ENCODE results near the gene RAMP3.
"Not testable (repeated sequence)": the region's sequence is repeated elsewhere in the genome, so short reads cannot be mapped to it uniquely, and the experiment has no call there.

The RAMP3 gene

DNA sequence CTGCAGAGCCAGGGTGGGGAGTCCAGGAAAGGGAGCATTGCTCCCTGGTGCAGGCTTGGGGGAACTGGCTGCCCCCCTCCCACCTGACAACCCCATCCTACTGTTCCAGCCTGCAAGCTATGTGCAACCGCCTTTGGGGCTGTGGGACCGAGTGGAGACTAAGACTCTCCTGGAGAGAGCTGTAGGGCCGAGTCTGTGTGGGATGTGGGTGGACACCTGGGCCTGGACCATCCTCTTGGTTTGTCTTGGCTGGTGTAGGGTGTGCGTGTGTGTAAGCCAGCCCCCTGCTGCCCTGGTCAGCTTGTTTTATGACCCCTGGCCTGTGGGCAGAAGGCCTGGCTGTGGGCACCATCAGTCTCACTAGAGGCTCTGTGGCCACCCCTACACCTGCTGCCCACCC is 1.6 kb upstream of the RAMP3 start:
- DNase-seq (ENCODE audit: low read depth in 4 of 4, low spot score in 1 of 4), result no peak

DNA sequence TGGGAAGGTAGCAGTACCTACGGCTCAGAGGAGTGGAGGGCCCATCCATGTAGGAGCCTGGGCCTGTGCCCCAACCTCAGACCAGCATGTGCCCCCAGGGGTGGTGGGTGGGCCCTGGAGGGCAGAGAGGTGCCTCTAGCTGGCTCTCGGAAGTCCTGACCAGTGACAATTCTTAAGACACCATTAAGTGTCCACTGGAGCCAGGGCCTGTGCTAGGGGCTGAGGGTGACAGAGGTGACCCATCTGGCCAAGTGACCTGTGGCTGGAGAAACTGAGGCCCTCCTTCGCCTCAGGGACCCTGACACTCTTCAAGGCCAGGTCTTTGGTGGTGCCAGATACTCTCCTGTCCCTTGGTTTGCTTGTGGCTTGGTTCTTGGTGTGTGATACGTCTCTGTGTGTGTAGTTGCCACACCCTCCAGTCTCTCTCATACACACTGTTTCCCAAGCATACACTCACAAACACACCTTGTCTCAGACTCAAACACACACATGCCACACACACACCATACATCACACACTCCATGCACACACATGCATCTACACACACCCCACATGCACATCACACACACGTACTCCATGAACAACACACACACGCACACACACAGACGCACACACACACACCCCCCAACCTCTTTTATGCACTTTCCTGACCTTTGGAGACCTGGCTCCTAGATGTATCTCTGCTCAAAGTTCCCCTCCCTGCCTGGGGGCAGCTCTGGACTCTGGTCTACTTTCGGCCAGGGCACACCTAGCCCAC is 897 bp upstream of the RAMP3 start:
- DNase-seq (ENCODE audit: low read depth in 4 of 4, low spot score in 1 of 4), result no peak

DNA sequence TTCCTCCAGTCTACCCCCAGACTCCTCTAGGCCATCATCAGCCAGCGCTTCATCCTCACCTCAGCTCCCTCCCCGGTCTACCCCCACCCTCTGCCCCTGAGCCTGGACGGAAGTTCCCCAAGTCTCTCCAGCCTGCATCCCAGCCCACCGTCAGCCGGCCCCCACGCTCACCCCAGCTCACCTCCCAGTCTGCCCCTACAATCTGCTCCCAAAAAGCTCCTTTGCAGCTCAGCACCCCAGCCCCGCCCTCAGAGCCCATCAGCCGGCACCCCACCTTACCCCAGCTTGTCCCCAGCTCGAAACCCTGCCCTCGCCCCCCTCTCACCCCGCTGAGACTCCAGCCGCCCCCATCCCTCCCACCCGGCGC is 322 bp upstream of the RAMP3 start:
- DNase-seq (ENCODE audit: low read depth in 4 of 4, low spot score in 1 of 4), result no peak

DNA sequence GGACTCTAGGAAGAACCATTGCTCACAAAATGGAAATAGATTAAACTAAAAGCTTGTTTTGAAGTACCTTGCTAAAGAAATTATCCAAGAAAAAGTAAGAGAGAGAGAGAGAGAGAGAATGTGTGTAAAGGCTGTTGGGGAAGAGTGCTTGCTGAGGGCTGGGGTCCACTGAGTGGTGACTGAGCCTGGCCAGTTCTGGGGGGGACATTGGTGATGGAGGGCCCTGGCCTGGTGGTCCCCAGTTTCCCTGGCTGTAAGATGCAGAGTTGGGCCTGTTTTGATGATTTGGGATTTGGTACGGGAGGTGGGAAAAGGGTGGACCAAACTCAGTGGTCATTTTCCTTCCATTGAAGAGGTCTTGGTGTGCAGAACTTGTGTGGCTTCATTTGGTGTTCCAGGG is 880 bp downstream of the RAMP3 start:
- no peak for DNase-seq (ENCODE audit: low read depth in 4 of 4, low spot score in 1 of 4)

DNA sequence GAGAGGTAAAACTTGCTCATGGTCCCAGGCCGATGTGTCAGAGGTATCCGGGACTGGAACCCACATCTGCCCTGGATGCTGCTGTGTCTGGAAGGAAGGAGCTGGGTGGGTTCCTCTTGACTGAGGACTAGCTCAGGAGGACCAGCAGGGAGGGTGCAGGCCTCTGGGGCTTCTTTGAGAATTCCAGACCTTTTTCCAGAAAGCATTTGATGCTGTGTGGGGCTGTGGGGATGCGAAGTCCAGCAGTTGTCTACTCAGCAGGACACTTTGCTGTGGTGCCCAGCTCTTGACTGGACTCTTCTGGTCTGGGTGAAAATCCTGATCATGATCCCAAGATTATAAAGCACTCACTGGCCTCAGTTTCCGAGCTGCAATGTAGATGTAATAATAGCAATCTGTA is 1.7 kb downstream of the RAMP3 start:
- DNase-seq (ENCODE audit: low read depth in 4 of 4, low spot score in 1 of 4), result no peak

DNA sequence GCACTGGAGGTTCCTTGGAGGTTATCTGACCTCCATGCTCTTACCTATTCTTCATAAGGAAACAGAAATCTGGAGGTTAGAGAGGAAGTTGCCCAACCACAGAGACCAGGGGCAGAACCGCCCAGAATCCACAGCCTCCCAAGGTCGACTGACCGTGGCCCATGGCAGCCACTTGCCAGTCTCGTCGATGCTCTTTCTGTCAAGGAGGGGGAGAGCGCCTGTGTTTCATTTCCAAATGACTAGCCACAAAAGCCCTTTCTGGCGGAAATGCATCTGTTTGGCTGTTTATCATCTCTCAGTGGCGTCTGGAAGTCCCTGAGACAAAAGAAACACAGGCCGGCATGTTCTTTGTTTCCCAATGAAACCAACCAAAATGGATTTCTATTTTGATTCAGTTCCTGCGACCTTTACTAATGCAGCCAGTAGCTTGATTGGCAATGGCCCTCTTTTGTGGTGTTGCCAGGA is 2.9 kb downstream of the RAMP3 start:
- DNase-seq (ENCODE audit: low read depth in 4 of 4, low spot score in 1 of 4), result no peak

DNA sequence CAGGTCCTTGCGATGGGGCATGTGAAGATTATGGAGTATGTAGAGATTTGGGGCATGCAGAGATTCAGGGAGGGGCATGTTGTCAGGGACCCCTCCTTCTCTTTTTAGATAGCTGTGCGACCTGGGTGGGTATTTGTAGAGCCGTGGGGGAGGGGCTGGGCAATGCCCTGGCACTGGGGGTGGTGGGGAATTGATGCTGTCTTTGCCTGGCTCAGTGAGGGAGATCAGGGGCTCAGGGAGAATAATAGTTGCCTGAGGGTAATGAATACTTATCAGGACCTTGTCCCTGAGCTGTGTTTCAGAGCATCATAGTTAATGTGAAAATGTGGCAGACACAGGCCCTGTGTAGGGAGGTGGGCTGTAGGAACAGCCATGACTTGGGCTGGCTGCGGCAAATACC is 3.5 kb downstream of the RAMP3 start:
- DNase-seq (ENCODE audit: low read depth in 4 of 4, low spot score in 1 of 4), result no peak

DNA sequence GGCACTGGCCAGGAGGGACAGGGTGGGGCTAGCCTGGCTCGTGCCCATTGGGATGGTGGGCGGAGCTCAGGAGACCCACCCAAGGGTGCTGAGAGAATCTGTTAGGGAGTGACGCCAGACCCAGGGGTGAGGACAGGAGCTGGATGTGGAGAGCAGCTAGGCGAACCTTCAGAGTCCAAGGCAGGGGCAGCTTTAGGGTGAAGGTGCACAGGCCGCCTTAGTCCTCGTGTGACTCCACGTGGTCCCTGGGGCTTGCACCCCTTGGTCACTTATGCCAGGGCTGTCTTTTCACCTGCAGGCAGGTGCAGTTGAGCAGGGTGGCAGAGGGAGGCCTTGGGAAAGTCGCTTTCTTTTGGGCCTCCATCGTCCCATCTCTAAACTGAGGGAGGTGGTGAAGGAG is 4.3 kb downstream of the RAMP3 start:
- DNase-seq (ENCODE audit: low read depth in 4 of 4, low spot score in 1 of 4), result no peak

DNA sequence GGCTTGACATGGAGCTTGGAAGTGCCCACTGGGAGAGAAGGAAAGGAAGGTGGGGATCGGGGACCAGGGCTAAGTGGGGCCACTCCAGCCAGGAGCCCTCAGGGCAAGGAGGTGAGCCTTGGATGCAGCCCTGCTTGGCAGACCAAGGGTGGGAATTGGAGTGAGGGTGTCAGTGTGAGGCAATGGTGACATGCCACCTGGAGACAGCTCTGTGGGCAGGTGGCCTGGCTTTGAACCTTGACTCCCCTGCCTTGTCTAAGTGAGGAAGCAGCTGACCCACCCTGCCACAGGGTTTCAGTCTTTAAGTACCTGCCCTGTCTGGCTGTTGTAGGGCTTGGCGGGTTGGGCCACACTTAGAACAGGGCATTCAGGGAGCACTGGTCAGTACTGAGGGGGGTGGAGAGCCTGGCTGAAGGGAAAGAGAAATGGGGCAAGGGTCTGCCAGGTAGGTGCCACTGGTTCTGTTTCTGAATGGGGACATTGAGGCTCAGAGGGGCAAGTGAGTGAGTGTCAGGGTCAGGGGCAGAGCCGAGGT is 4.8 kb downstream of the RAMP3 start:
- no peak for DNase-seq (ENCODE audit: low read depth in 4 of 4, low spot score in 1 of 4)

DNA sequence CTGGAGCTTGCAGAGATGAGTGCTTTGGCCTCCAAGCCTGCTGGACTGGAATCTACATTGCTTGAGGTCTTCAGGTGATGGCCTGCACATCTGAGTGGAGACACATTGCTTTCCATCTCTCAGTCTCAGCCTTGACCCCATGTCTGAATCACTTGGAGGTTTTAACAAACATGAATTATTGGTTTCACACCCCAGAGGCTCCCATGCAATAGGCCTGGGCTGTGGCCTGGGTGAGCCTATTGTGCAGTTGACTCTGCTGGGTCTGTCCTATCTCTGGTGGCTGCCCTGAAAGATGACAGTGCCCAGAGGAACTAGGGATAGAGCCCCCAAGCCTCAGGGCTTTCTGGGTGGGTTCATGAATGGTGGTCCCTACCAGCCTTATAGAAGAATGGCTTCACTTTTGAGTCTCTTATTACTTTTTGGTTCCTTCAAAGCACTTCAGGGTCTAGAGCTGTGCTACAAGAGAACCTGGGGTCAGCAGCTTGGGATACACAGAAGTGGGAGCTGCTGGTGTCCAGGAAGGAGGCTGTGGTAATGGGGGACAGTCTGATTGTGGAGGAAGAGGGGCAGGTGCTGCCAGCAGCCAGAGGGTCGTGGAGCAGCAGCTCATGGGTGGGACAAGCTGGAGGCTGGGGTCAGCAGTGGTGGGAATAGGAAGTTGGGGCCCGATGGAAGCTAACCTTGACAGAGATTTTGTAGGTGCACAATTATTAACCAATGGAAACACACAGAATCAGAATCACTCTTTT is 5.5 kb downstream of the RAMP3 start:
- DNase-seq (ENCODE audit: low read depth in 4 of 4, low spot score in 1 of 4), result no peak

DNA sequence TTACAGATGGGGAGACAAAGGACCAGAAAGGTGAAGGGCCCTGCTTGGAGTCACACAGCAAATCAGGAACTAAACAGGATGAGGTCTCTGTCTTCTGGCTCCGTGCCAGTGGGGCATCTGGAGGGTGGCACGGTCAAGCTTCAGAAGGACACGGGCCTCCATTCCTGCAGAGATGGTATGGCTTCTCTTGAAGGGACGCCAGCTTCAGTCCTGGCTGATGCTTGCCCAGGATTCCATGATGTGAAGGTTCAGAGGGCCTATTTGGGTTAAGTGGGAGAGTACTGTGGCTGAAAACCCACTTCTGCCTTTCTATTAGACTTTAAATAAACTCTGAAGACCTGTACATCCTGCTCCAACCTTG is 6.1 kb downstream of the RAMP3 start:
- DNase-seq (ENCODE audit: low read depth in 4 of 4, low spot score in 1 of 4), result no peak

DNA sequence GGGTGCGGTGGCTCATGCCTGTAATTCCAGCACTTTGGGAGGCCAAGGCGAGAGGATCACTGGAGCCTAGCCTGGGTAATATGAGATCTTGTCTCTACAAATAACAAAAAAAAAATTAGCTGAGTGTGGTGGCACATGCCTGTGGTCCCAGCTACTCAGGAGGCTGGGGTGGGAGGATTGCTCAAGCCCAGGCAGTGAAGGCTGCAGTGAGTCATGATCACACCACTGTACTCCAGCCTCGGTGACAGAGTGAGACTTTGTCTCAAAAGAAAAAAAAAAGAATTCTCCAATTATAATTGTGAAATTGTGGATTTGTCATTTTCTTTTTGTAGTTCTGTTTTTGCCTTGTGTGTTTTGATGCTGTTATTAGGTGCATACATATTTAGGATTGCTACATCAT is 6.7 kb downstream of the RAMP3 start:
- not testable (repeated sequence) for DNase-seq (ENCODE audit: low read depth in 4 of 4, low spot score in 1 of 4)

DNA sequence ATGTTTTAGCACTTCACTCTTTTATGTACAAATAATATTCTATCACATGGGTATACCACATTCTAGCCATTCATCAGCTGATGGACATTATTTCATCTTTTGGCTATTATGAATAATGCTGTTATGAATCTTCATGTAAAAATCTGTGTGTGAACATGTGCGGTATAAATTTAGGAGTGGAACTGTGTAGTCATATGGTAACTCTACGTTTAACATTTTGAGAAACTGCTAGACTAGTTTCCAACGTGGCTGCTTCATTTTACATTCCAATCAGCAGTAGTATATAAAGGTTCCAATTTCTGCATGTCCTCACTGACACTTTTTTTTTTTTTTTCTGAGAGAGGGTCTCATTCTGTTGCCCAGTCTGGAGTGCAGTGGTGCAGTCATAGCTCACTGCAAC is 8.3 kb downstream of the RAMP3 start:
- DNase-seq (ENCODE audit: low read depth in 4 of 4, low spot score in 1 of 4), result no peak

DNA sequence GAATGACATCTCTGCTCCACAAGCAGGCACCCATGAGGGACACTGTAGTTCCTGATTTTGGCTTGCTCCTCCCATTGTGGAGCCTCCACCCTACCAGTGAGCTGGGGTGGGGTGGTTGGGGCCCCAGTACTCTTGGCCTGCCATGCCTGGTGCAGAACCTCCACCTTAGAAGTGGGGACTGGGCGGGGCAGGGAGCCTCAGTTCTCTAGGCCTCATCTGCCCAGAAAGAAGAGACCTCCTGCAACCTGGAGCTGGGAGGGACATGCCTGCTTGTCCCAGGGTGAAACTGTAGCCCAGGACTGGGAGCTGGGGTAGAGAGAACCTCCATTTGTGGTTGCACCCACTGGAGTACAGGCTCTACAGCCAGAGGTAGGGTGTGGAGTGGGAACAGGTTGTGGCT is 14.4 kb downstream of the RAMP3 start:
- no peak for DNase-seq (ENCODE audit: low read depth in 4 of 4, low spot score in 1 of 4)

DNA sequence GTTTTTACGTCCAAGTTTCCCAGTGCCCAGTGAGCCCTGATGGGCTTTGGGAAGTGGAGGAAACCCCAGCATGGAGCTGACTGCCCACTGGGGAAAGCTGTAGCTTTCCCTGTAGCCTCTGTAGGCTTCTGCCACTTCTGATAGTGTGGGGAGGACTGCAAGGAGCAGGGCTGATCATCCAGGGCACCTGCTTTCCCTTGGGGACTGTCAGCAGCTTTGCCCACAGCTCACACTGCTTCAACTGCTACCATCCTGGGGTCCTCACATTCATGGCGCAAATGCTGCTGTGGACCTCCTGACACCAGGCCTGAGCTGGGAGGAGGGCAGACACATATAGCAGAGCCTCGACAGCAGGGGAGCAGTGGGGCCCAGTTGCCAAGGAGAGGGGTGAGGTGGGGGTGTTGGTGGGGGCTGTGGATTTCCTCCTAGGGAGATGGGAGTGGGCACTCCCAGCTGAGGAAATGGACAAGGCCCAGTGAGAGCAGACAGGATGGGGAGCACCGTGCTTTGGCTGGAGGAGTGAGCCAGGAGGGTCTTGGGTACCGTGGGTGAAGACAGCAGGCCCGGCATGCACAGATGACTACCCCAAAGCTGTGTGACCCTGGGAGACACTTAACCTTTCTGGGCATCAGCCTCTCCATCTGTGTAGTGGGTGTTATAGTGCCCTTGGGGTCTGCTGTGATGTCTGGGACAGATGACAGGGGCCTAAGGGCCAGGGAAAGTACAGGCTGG is 16.2 kb downstream of the RAMP3 start:
- DNase-seq (ENCODE audit: low read depth in 4 of 4, low spot score in 1 of 4), result no peak

DNA sequence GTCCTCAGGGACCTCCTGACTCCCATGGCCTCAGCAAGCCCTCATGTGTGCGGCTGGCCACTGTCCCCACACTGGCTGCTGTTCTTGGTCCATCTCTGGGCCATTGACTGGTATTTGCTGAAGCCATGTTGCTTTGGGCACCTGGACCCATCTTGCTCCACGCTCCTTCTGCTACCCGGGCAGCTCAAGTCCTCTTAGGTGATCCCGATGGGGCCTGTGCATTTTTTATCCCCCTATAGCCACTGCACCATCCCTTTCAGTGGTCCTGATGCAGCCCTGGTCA is 16.7 kb downstream of the RAMP3 start:
- no peak for DNase-seq (ENCODE audit: low read depth in 4 of 4, low spot score in 1 of 4)

DNA sequence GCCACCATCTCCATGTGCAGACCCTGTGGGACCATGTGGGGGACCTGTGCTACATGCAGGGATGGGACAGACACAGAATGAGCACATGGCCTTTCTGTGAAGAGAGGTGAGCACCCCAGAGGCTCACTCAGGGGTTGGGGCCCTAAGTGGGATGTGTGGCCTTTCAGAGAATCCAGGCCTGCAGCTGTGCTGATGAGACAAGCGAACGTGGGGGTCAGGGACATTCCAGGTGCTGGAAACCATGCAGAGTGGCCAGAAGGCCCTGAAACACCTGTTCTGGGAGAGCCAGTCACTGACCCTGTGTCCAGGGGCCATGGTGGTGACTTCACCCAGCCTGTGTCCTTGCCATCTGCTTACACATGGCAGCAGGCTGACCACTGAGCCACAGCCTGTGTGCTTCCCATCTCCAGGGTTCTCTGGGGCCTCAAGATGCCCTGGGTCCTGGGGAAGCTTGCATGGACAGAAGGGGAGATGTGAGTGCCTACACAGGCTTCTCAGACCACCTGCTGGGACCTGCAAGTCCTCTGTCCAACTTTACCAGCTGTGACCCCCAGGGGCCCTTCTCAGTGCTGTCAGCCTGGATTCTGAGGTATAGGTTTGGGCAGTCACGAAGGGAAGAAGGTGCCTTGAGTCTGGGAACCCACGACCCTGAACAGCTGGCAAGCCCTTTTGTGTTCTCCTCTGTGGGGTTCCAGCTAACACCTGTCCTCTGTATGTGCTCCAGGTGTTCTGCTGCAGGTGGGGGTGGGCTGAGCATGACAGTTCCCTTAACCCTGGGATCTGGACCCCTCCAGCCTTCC is 17.6 kb downstream of the RAMP3 start:
- DNase-seq (ENCODE audit: low read depth in 4 of 4, low spot score in 1 of 4), result no peak

DNA sequence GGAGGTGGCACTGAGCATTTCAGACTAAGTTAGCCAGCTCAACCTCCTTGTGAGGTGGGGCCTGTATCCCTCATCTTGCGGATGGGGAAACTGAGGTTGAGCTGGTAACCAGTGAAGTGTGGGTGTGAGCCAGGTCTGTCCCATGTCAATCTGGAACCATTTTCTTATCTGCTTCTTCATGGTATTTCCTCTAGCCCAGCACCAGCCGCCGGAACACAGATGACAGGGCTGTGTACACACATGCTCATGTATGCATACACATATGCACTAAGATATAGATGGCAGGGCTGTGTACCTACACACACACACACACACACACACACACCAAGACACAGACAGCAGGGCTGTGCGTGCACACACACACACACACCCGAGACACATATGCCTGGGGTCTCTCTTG is 18.5 kb downstream of the RAMP3 start:
- no peak for DNase-seq (ENCODE audit: low read depth in 4 of 4, low spot score in 1 of 4)

DNA sequence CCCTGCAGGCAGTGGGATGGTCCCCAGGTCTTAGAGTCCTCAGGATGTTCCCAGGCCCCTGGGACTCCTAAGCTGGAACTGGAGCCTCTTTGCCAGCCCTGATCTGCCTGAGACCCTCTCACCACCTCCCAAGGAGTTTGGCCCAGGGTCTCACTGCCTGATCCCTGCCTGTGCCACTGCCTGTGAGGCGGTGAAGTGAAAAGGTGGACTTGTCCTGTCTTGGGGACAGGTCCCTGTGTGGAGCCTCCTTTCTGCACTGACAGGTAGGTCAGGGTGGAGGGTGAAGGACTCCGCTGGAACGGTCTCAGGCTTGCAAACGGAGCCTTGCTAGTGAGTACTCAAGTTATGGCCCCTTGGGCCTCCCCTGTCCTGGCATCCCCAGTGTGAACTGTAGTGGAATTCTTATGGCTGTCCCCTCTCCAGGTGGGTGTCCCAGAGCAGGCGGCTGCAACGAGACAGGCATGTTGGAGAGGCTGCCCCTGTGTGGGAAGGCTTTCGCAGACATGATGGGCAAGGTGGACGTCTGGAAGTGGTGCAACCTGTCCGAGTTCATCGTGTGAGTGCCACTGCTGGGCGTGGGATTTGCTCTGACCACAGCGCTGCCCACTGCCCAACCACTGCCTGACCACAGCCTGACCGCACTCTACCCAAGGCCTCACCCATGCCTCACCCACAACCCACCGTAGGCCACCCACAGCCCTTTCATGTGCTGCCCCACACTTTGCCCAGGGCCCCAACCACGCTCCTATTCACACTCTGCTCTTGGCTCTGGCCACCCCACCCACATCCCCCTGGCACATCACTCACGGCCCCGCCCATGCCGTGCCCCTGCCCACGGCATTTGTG is 19.5 kb downstream of the RAMP3 start:
- DNase-seq (ENCODE audit: low read depth in 4 of 4, low spot score in 1 of 4), result no peak

DNA sequence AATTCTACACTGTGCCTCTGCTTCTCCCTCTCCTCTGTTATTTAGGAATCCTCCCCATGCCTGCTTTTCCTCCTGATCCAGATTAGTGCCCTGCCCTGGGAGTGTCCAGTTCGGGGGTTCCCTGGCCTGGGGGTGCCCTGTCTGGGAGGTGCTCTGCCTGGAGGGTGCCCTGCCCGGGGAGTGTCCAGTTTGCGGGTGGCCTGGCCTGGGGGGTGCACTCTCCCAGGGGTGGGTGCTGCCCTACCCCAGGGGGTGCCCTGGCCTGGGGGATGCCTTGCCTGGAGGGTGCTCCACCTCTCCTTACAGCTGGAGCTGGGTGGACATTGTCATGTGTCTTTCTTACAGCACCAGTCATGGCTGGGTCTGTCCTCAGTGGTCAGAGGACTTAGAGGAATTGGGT is 20.2 kb downstream of the RAMP3 start:
- no peak for DNase-seq (ENCODE audit: low read depth in 4 of 4, low spot score in 1 of 4)

All from stimulated activated CD4-positive, alpha-beta T cell treated with anti-CD3 and anti-CD28 coated beads, Interleukin-1b, Interleukin-23, amount 100 ng/mL, for 24 hours (primary cell).